B cell (primary cell): ENCODE measurements around the gene GANC. TPM values are rescaled to one million over a fixed set of nuclear protein-coding genes. Genes with fewer than 3 reads are reported as not detected.

Source experiments
- ATAC-seq: fragments of 200-7000 bp; cut with Tn5 transposase; one replicate; pipeline ENCODE4 v1.10.0; 2021; ENCODE audit warnings: low read depth, mild to moderate bottlenecking, moderate number of reproducible peaks, moderate library complexity
- CTCF ChIA-PET: fragments of 350-600 bp; sonication (Branson Sonifier 250); formaldehyde crosslinking; loops from one replicate; lab custom pipeline; 2021; ENCODE audit warnings: antibody characterized with exemption, inconsistent platforms; lab: Charles Lee
- POLR2A ChIA-PET: fragments of 350-600 bp; sonication (Branson Sonifier 250); formaldehyde crosslinking; loops from one replicate; lab custom pipeline; 2021; ENCODE audit warnings: antibody characterized with exemption; lab: Charles Lee
- DNase-seq: peaks from one replicate; pipeline ENCODE4 v3.0.0; 2013
- H2AFZ ChIP-seq: 2 replicates; pipeline ENCODE4 v1.6.1; 2012; ENCODE audit warnings: mild to moderate bottlenecking, low read depth, low read length; ENCODE audit not compliant: insufficient read depth, poor library complexity, severe bottlenecking
- H3K27ac ChIP-seq, 2 donors: 1 replicate in 1 of 2; 2 replicates in 1 of 2; pipeline ENCODE4 v1.5.1; 2012 to 2013; ENCODE audit warnings: low read length in 2 of 2, mild to moderate bottlenecking in 2 of 2, moderate library complexity in 1 of 2
- H3K27me3 ChIP-seq, 4 experiments: fragments of 200-600 bp in 1 of 4; sonication (generic) in 1 of 4; replicated peaks in 1 of 4; 1 replicate in 2 of 4; 2 replicates in 2 of 4; pipeline versions ENCODE4 v1.6.1 to v1.7.0; 2013 to 2016; ENCODE audit warnings: low read length in 3 of 4, mild to moderate bottlenecking in 2 of 4, mixed read lengths in 1 of 4, moderate library complexity in 1 of 4; ENCODE audit not compliant: insufficient read depth in 4 of 4, control insufficient read depth in 3 of 4; ENCODE audit errors: control extremely low read depth in 1 of 4
- H3K36me3 ChIP-seq, 2 experiments: replicated peaks in 1 of 2; 1 replicate in 1 of 2; 2 replicates in 1 of 2; pipeline versions ENCODE4 v1.6.1 to v1.7.1; 2013; ENCODE audit warnings: low read length in 1 of 2; ENCODE audit not compliant: insufficient read depth in 2 of 2, control insufficient read depth in 1 of 2; ENCODE audit errors: control extremely low read depth in 1 of 2, extremely low read depth in 1 of 2
- H3K4me1 ChIP-seq, 2 donors: fragments of 200-600 bp in 1 of 2; sonication (generic) in 1 of 2; 1 replicate in 1 of 2; 2 replicates in 1 of 2; pipeline versions ENCODE4 v1.5.1 to v1.6.1; 2013 to 2017; ENCODE audit warnings: low read length in 2 of 2; ENCODE audit not compliant: control insufficient read depth in 2 of 2, insufficient read depth in 2 of 2
- H3K4me2 ChIP-seq: replicated peaks from 2 replicates; pipeline ENCODE3; 2012; ENCODE audit warnings: mild to moderate bottlenecking, low read depth, low read length; ENCODE audit not compliant: poor library complexity, severe bottlenecking
- H3K4me3 ChIP-seq, 5 experiments: fragments of 200-600 bp in 1 of 5; sonication (generic) in 1 of 5; 1 replicate in 3 of 5; 2 replicates in 2 of 5; pipeline versions ENCODE4 v1.5.1 to v1.7.0; 2011 to 2016; ENCODE audit warnings: low read length in 4 of 5, mild to moderate bottlenecking in 4 of 5, low read depth in 2 of 5, control low read depth in 1 of 5, moderate library complexity in 1 of 5; ENCODE audit not compliant: insufficient read depth in 1 of 5; ENCODE audit errors: control extremely low read depth in 1 of 5, extremely low read depth in 1 of 5
- H3K79me2 ChIP-seq: fragments of 200-600 bp; sonication (generic); one replicate; pipeline ENCODE4 v1.6.0; 2016; ENCODE audit warnings: low read length; ENCODE audit not compliant: control insufficient read depth, insufficient read depth
- H3K9ac ChIP-seq: fragments of 200-600 bp; sonication (generic); 2 replicates; pipeline ENCODE4 v1.6.1; 2017; ENCODE audit warnings: mild to moderate bottlenecking, low read length, moderate library complexity
- H3K9me3 ChIP-seq, 3 donors: one replicate each; pipeline versions ENCODE4 v1.6.1 to v1.7.1; 2013; ENCODE audit warnings: low read length in 2 of 3; ENCODE audit not compliant: control insufficient read depth in 2 of 3, insufficient read depth in 1 of 3; ENCODE audit errors: control extremely low read depth in 1 of 3
- H4K20me1 ChIP-seq: 2 replicates; pipeline ENCODE4 v1.6.0; 2012; ENCODE audit warnings: mild to moderate bottlenecking, low read length; ENCODE audit not compliant: insufficient read depth, control insufficient read depth, poor library complexity, severe bottlenecking
- H3K27ac Mint-ChIP-seq: one replicate; pipeline ENCODE4 v1.8.0; 2021; ENCODE audit warnings: mixed read lengths
- H3K27me3 Mint-ChIP-seq: one replicate; pipeline ENCODE4 v1.8.0; 2021; ENCODE audit warnings: mixed read lengths
- H3K4me1 Mint-ChIP-seq: one replicate; pipeline ENCODE4 v1.8.0; 2021; ENCODE audit warnings: mixed read lengths
- H3K4me3 Mint-ChIP-seq: one replicate; pipeline ENCODE4 v1.8.0; 2021; ENCODE audit warnings: mixed read lengths
- H3K9me3 Mint-ChIP-seq: one replicate; pipeline ENCODE4 v1.8.0; 2022; ENCODE audit warnings: mixed read lengths; ENCODE audit not compliant: insufficient read depth
- EZH2 ChIP-seq: IDR thresholded peaks from 2 replicates; pipeline ENCODE4 v1.6.1; 2012; ENCODE audit warnings: borderline replicate concordance, low read depth, mild to moderate bottlenecking, moderate library complexity, low read length; ENCODE audit not compliant: insufficient read depth, poor library complexity, severe bottlenecking
- WGBS: methylation state at CpG from one replicate; pipeline ENCODE4 v1.1.5; 2013; ENCODE audit warnings: missing lambda C conversion rate; ENCODE audit not compliant: insufficient coverage; 5-methylcytosine and 5-hydroxymethylcytosine counted together
- intact Hi-C: fragments of 100-400 bp; cut with micrococcal nuclease; formaldehyde crosslinking; loops from one replicate; pipeline ENCODE4 v1.10.0; 2022
- polyA plus RNA-seq: library from polyadenylated mRNA; depleted of rRNA; stranded (reverse); fragments of >200 nt; gene quantifications from 2 replicates; pipeline ENCODE4 v1.2.3, GENCODE V29; 2012
- total RNA-seq, 2 donors: library from RNA; stranded (reverse); fragments of 120-200 nt in 1 of 2; gene quantifications; 1 replicate in 1 of 2; 2 replicates in 1 of 2; pipeline versions ENCODE4 v1.2.3 to v1.2.4, GENCODE V29; 2013 to 2022
- TF ChIP-seq, protein P1 (sequence below): fragments of 200-600 bp; IDR thresholded peaks from one replicate; pipeline ENCODE4 v1.8.0; 2022; ENCODE audit warnings: antibody characterized with exemption, mild to moderate bottlenecking

Gene GANC
- total and polyA plus RNA-seq, 2 donors (not counting 1 experiment from before 2014, with no cell fraction given): 43.5 to 122 TPM

DNA sequence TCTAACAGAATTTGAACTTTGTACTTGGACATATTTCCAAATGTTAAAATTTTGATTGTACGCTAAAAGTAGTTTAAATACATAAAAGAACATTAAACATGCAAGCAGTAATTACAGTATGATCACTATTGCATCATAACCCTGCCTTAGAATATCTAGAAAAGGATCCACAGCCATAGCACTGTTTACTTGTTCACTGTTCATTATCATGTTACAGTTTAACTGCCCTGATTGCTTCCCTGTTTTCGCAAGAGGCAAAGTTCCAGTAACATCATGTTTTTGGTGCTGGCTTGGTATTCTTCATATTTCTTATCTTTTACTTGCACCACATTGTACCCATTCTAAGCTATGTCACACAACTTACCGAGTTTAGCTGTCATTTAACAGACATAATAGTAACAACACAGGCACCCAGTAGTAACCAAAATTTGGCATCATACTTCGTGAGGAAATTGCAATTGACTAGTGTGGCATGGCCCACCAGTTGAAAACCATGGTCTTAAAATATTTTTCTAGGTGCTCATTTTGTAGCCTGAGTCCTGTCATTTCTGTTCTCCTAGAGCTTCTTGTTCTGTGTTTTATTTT, 13.5 kb downstream of the GANC start:
- Mint-ChIP-seq H3K4me3 (no peak overlapping the region), H3K9me3 (no peaks in the 10 kb centered on the region), H3K4me1 (no peaks in the 10 kb centered on the region), H3K27ac (no peak overlapping the region), H3K27me3 (no peaks in the 10 kb centered on the region)
- Histone ChIP-seq H3K9me3 (no peaks in the 10 kb centered on the region), H3K4me1 (no peaks in the 10 kb centered on the region), H3K9ac (no peak overlapping the region), H3K4me2 (no peak overlapping the region), H4K20me1 (no peaks in the 10 kb centered on the region), H3K36me3 (peaks cover 0 to 78% of the 10 kb centered on the region in 2 experiments), H2AFZ (no peak overlapping the region), H3K79me2 (no peaks in the 10 kb centered on the region), H3K27ac (no peak overlapping the region), H3K27me3 (no peaks in the 10 kb centered on the region), H3K4me3 (no peak overlapping the region)
- 95% methylated on average over 2 of the region's 4 CpGs for WGBS
- TF ChIP-seq, protein P1, sequence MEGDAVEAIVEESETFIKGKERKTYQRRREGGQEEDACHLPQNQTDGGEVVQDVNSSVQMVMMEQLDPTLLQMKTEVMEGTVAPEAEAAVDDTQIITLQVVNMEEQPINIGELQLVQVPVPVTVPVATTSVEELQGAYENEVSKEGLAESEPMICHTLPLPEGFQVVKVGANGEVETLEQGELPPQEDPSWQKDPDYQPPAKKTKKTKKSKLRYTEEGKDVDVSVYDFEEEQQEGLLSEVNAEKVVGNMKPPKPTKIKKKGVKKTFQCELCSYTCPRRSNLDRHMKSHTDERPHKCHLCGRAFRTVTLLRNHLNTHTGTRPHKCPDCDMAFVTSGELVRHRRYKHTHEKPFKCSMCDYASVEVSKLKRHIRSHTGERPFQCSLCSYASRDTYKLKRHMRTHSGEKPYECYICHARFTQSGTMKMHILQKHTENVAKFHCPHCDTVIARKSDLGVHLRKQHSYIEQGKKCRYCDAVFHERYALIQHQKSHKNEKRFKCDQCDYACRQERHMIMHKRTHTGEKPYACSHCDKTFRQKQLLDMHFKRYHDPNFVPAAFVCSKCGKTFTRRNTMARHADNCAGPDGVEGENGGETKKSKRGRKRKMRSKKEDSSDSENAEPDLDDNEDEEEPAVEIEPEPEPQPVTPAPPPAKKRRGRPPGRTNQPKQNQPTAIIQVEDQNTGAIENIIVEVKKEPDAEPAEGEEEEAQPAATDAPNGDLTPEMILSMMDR: no peak
- no peak for TF ChIP-seq EZH2
- intact Hi-C loops: no loop called here
- ChIA-PET CTCF (no interaction called here), POLR2A (interaction anchor here (0.6 kb wide), 1 partner anchor 8 kb away, joined by 5 read pairs; no protein-coding TSS in a partner anchor)
- ATAC-seq (no peak), DNase-seq (no peak)

- TF ChIP-seq, protein P1: no peak
- no peak for TF ChIP-seq EZH2
- H3K27me3 Mint-ChIP-seq: no peaks in the 10 kb centered on the region
- Histone ChIP-seq H3K27me3 (no peaks in the 10 kb centered on the region), H3K4me3 (no peak overlapping the region), H3K4me2 (no peak overlapping the region), H3K27ac (no peak overlapping the region), H4K20me1 (no peaks in the 10 kb centered on the region), H3K9me3 (no peaks in the 10 kb centered on the region), H2AFZ (no peak overlapping the region), H3K36me3 (peaks cover 0 to 83% of the 10 kb centered on the region in 2 experiments), H3K4me1 (no peaks in the 10 kb centered on the region), H3K79me2 (no peaks in the 10 kb centered on the region), H3K9ac (no peak overlapping the region)
- H3K4me1 Mint-ChIP-seq: no peaks in the 10 kb centered on the region
- no peak overlapping the region for H3K4me3 Mint-ChIP-seq
- ATAC-seq: no peak
- ChIA-PET POLR2A (no interaction called here), CTCF (no interaction called here)
- no peak overlapping the region for H3K27ac Mint-ChIP-seq
- no CpG with 5 or more reads among the region's 4 CpGs for WGBS
- no peaks in the 10 kb centered on the region for H3K9me3 Mint-ChIP-seq
- intact Hi-C loops: no loop called here
- DNase-seq: no peak
Measured at GRCh38 chr15:42287931-42288330, 14.9 kb downstream of the GANC start.
